ENCODE results near the gene GSX1.
"Not testable (repeated sequence)": the region's sequence is repeated elsewhere in the genome, so short reads cannot be mapped to it uniquely, and the experiment has no call there.

GSX1 gene

DNA sequence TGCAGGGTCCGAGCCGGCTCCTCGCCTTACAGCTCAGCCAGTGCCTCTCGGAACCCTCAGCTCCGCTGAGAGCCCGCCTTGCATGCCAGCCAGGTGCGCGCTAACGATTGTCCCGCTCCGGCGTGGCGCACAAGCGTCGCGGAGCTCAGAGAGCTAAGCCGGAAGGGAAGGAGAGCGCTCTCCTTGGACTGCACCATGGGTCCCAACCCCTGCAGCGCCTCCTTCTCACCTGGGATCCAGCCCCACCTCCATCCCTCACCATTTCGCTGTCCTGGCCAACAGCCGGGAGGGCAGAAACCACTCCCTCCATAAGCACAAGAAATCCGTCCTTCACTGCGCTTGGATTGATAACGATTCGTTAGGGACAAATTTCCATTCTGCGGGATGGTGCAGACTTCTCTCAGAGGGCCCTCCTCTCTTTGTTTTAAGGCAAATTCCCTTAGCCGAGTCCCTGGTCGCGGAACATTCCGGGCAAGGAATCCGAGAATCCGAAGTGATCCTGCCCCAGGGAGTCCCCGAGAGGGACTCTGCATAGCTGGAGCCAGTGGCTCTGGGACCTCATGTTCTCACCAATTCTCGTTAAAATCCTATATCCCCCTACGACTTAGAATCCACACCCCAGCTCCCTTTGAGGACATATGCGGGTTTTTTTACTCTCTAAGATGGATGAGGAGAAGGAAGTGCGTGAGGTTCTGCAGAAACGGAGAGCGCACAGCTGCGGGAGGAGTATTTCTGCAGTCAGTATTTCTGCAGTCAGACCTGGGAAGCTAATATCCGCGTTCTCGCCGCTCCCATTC, 2.8 kb downstream of the GSX1 start:
- DNase-seq: no peak

DNA sequence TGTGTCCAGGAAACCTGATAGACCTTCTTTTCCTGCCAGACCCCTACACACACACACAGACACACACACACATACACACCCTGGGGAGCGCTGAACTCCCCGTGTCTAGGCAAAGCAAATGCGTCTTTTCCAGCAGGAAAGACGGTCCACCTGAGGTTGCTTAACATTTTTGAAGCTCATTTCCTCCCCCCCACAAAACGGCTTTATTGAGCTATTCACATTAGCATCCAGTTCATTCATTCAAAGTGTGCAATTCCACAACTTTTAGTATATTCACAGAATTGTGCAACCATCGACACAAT, 3.4 kb downstream of the GSX1 start:
- DNase-seq: no peak

DNA sequence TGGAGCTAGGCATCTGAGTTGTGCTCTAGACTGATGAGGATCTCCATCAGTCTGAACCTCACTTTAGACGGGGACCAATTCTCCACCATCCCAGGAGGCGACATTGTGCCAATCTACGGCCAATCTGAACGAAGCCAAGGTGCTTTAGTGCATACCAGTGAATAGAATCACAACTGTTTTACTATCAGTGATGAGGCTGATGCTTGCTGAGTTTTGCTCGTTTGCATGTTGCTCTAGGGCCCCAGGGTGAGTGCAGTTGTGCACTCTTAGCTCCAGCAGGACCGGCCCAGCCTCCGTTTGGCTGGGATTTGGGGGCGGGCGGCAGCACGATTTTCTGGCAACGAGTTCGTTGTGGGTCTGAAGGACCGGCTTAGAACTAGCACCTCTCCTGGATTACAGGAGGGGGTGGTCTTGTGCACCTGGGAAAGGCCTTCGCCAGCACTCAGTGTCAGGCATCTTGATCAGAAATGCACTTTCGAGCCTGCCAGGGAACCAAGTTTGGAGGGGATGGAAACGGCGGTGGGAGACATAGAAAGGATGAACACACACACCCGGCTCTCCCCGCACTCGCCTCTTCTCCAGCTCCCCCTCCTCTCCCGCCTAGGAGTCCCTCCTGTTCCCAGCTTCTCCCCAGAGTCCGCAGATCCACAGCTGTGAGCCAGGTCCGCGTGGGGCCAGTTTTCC, 4.4 kb downstream of the GSX1 start:
- DNase-seq: no peak

DNA sequence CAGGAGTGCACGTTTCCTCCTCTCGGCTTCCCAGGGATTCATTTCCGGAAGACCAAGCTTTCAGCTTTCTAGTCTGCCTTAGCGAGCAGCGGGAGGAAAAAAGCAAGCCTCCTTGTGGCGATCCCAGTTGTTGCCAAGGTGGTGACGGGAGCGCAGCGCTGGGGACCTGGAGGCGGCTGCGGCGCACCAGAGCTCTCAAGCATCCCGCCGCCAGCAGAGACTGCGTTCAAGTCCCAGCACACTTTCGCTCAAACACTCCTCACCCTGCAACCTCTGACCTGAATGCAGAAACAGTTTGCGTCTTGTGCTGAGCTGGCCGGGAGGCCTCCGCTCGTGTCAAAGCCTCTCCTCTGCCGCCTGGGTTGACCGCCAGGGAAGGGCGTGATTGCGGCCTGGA, 4.9 kb downstream of the GSX1 start:
- no peak for DNase-seq

DNA sequence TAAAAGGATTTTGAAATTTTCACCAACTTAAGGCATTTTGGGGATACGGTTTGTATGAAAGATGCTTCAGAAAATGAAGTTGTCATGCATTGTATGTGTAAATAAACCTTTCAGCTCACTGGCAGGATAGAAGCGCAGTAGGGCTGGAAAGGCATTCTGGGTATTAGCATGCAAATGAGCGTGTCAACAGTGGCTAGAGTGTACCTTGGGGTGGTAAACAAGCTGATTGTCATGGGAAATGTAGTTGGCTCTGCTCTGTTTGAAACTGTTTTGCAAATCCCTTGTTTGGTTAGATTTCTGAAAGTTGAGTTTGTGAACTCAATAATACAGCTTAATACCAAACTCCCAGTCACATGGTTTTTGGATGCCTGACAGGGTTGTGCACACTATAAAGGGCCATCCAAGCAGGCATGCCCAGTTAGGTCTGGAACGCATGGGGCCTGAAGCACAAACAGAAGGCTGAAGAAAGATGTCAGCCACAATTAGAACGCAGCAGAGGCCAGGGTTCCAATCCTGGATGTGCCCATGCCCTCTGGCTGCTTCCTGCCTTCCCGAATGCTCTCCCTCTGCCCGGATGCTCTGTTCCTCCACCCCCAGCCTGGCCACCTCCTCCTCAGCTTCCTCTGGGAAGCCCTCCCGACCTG, 14.6 kb downstream of the GSX1 start:
- no peak for DNase-seq

DNA sequence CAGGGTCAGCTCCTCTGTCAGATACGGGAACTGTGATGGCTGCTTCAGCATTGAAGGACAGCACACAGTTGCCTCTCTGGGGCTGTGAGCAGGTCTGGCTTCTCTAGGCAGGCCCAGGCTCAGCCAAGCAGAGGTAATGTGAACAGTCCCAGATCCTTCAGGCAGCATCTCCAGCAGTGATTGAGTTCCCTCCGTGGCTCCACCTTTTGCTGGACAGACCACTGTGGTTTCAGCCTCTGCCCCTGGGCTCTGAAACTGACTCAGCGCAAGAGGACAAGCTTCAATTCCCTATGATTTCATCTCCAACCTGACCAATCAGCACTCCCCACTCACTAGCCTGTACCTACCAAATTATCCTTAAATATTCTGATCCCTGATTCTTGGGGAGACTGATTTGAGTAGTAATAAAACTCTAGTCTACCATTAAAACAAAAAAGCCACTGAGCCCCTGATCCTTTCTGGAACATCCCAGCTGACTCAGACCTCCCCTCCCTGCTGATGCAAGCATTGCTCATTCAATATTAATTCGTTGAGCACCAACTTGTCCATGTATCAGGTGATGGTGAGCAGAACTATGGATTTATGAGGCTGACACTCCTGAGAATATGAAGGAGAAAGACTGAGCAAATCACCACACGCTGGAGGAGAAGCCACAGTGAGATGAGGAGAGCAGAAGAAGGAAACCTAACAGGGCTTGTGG, 16.7 kb downstream of the GSX1 start:
- DNase-seq: no peak

DNA sequence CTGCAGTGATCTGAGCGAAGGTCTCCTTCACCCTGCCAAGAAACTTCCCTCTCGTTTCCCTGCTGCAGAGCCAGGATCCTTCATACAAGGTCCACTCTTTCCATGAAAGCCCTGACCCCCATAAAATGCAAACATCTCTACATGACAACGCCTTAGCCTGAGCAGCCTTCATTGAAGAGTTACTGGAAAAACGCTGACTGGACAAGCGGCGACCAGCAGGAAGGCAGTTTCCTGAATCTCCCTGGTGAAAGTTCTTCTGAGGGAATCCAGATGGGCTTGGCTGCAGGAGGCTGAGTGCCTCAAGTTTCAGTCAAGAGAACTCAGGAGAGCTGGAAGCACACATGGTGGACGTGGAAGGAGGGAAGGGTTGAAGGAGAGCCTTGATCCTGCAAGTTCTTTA, 17.7 kb downstream of the GSX1 start:
- no peak for DNase-seq

DNA sequence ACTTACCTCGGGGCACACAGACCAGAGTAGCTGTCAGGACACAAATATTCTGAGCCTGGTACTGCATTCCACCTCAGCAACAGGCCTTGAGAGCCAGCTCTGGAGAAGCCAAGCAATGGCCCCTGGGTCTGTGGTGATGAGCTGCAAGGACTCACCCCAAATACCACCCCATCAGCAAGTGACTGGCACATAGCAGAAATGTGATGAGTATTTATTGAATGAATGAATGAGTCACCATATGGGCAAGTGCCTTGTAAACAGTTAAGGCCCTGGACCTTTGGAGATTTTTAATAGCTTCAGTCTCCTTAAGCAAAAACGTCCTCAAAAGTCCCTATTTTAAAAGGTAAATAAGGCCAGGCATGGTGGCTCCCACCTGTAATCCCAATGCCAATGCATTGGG, 18.2 kb downstream of the GSX1 start:
- DNase-seq: no peak

DNA sequence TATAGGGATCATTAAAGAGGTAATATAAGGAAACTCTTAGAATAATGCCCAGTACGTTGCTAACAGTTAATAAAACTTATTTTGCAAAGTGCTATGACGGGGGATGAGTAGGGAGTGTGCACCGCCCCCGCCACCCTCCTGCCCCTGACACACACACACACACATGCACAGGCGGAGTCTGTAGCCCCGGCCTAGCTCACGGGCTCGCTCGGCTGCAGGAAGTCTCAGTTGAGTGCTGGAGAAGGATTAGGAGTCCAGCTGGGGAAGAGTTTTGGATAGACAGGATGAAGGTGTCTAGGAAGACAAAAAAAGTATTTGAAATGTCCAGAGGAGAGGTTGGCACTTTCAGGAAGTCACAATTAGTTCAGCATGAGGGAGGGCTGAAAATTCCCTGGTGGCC, 21.5 kb downstream of the GSX1 start:
- no peak for DNase-seq

DNA sequence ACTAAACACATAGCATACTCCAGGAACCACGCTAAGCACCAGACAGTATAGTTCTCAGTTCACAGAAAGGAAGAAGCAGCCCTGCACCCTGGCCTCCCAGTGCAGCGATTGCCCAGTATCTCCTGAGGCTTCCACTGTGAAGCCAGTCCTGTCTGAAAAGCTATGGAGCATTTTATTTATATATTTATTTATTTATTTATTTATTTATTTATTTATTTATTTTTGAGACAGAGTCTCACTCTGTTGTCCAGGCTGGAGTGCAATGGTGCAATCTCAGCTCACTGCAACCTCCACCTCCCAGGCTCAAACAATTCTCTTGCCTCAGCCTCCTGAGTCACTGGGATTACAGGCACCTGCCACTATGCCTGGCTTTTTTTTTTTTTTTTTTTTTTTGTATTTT, 25.5 kb downstream of the GSX1 start:
- DNase-seq: not testable (repeated sequence)

DNA sequence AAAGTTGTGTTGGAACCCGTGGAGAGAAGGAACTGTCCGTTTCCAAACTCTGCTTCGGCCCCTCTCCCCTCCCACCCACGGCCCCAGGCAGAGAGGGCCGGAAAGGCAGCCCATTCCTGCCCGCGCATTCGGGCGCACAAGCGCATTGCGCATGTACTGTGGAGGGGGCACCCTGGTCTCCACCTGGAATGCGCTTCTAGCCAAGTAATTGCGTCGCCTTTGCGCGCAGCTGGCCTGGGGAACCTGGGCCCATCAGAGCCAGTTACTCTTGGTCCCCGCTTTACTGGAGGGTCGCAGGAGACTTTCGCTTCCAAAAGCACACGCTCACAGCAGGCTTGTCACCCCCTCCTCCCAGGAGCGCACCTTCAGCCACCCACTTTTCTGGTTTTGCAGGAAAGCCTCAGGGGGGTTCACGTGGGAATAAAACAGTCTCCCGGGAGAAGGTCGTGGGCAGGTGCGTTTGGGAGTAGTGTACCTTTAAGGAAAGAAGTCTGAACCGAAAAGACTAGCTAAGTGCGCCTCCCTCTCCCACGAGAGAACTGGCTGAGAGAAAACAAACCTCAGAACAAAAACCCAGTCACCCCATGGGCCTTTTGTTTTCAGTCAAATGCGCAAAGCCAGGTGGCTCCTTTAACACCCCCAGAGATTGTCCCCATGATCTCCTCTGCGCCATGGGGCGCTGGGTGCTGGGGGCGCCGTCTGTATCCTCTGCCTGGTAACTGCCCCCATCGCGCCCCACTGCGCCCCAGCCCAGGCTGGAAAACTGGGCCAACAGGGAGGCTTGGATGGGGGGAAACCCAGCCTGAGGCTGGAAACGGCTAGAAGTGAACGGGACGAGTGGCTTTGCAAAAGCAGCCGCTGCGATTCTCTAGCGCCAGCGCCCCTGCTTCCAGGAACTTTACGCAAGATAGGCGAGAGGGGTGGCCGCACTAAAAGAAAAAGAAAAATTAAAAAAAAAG, 28.5 kb downstream of the GSX1 start:
- no peak for DNase-seq

DNA sequence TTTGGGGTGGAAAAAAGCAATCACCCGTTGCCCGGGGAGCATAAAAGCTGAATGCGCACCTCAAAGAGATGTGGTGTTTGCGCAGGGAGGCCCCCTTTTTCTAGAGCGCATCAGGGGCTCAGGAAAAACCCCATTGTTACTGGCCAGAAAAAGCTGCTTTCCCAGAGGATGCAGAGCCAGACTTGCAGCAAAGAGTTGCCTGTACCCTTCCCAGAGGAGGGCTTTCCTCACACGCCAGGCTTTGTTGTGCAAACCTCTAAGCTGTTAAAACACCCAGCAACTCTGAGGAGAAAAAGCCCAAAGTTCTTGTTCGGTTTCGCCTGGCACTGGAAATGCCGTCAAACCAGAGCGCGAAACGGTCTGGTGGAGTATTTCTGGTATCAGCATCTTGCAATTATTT, 29.3 kb downstream of the GSX1 start:
- no peak for DNase-seq

DNA sequence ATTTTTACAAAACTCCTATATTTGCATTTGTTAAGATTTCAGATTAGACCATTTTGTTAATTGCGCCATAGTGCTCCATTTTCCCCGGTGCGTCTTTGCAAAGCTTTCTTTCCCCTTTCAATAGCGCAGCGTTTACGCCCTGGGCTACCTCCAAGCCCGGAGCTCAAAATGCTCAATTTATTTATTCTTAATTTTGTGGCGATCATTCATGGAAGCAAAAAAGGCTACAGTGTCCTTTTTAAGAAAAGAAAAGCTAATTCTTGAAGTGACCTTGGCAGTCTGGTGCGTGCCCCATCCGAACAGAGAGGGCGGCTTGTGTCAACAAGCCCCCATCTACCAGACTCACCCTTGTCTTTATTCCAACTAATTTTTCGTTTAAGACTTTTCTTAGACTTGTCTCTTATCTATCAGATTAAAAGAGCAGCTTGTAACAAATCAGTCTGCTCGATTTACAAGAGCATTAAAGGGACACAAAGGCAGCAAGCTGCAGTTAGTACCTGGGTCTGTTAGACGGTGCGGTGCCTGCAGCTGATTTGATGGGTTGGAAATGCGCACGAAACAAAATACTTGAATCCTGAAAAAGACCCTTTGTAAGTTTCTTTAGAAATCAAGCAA, 30.1 kb downstream of the GSX1 start:
- no peak for DNase-seq

DNA sequence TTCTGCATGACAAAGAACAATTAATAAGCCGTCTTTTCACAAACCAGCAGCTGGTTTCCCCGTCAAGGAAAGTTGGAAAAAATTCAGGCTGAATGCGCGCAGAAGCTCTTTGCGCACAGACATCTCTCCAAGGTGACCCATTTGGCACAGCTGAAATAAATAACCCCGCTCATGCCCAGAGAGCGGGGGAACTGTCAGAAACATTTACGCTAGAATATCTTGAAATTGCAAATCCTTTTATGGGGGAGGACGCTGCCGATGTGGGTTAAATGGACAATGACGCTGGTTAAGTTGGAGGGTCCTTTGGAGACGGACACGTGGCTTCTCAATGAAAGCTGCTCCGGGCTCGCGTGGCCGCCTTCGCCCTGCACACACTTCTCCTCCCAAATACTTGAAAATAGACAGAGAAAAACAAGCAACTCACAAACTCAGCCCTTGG, 30.6 kb downstream of the GSX1 start:
- DNase-seq: no peak

DNA sequence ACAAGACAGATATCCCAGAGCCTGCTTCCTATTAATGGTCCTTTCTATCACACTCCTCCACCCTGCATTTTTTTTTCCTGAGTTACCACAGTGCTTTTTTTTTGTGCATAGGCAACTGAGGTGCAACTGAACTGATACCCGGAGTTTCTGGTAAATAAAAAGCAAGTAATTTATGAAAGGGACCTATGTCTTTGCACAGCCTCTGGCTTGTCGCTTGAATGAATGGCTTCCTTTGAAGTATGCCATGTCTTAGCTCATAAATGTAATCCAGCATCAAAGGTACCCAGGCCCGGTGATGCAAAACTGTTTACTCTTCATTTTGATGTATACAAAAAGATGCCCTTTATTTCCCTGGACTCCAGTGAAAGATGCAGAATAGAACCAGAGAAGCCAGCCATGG, 31.8 kb downstream of the GSX1 start:
- no peak for DNase-seq

DNA sequence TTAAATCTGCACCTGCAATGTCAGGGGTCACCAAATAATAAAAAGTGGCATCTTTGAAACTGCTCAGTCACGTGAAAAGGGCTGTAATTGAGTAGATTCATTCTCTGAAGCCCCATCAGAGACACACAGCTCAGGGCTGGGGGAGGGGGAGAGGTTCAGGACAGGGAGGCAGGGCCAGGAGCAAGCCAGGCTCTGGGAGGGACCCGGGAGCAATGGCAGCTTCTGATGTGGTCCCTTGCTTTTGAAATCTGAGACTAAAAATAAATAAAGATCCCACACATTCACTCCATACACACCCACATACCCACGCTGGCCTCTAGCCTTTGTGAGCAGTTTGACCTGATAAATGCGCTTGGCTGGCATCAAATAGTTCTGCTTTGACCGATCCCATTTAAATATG, 32.8 kb downstream of the GSX1 start:
- DNase-seq: no peak

DNA sequence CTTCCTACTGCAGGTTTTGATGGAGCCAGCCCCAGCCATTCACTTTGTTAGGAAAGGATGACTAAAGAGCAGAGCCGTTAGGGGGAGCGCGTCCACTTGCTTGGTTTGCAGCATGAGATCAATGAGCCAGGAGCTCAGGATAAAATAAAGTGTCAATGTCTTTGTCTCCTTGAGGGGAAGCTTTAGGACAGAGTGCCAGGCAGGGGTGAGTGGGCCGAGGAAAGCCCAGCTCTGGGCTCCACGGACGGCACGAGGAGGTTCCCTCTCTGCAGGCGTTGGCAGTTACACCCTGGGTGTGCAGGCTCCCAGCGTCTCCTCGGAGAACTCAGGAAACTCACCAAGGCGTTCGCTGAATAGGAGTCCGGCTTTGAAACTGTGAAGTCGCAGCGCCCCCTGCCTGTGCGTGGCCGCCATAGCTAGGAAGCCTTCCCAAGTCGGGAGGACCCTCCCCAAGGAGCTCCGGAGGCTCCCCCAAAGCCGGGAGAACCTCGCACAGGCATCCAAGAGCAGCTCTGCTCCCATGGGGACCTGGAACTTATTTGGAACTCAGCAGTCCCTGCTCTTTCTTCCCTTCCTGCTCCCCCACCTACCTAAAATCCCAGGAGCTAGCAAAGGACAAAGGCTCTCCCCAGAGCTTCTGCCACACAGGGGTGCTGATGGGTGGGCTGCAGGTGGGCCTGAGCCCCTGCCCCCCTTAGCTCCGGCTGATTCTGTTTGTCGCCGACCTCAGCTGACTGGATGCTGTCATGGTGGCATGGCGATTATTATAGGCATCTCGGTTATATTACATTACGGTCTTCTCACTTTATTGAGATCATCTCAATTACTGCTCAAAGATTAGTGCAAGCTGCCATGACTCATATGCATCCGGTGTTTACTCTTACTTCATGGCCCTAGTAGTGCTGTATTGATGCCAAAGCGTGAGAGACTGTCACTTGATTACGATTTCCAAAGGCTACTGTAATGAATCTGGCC, 34.4 kb downstream of the GSX1 start:
- peak in 13 of 14 donors; percentile 16 to 81 (median 67) for DNase-seq

DNA sequence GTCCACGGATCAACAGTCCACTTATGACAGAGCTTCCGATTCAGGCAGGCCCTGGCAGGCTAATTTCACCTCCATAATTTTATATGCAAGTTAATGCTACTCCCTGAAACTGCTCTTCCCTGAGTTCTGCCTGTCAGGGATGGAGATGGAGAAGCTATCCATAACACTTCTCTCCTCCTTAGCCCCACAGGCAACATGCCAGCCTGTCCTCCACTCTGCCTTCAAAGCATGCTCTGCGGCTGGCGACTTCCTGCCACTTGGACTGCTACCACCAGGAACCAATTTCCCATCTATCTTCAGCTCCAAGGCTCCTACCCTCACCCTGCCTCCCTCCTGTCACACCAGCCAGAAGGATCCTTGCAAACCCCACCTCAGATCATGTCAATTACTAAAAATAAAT, 35.4 kb downstream of the GSX1 start:
- no peak for DNase-seq

DNA sequence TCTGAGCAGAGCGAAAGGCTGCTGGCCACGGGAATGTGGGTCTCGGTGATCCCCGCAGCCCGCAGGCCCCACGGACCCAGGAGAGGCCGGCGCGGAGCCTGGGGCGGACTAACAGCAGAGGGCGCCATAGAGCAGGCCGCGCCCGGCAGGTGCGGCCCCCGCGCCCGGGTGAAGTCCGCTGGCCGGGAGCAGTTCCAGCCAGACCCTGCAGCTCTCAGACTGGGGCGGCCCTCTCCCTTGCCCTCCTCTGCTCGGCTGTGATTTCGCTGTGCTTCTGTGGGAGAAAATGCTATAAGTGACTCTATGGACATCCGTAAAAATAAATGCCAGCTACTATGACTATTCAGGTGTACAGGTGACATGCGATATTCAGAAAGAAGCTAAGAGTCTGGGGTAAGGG, 37.7 kb downstream of the GSX1 start:
- peak in 6 of 14 donors; percentile 1 to 50 (median 4) for DNase-seq

DNA sequence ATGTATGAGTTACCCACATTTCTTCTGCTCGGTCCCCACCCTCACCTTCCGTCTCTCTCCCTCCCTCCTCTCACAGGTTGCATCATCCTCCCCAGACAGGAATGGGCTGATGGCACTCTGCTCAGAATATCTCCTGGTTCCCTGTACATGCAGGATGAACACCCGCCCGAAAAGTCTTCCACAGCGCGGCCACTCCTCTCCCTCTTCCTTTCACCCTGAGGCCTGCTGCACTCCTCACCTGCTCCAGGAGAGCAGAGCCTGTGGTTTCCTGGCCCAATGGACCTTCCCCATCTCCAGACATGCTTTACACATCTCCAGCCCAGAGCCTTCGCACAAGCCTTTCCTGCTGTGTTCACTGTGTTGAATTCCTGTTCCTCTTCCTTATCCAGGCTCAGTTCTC, 40.9 kb downstream of the GSX1 start:
- DNase-seq: no peak
